ENCODE data around the gene DDO. TPM values are rescaled to one million over a fixed set of nuclear protein-coding genes. Genes with fewer than 3 reads are reported as not detected.

The DDO gene
- total and polyA plus RNA-seq, 2 of the 4 experiments (the other 2 are of a cell fraction), result 0.15 to 0.18 TPM

- Histone ChIP-seq H2AK5ac (ENCODE audit: low read depth, low read length) (no peak overlapping the region), H4K91ac (ENCODE audit: insufficient read depth, low read depth, low read length) (no peak overlapping the region), H3K4me2 (ENCODE audit: low read depth, low read length) (no peak overlapping the region), H2BK120ac (ENCODE audit: low read depth, low read length) (no peak overlapping the region), H2AK9ac (replicated peaks; ENCODE audit: low read depth, low read length, poor library complexity) (no peak overlapping the region), H2BK5ac (ENCODE audit: low read depth, low read length, poor library complexity, severe bottlenecking) (no peak overlapping the region), H4K8ac (ENCODE audit: low read depth in 2 of 2, low read length in 2 of 2) (no peak overlapping the region), H4K5ac (ENCODE audit: low read depth, low read length) (no peak overlapping the region), H3K4me3 (ENCODE audit: insufficient read depth, low read depth, low read length) (no peak overlapping the region), H2BK15ac (ENCODE audit: low read depth, low read length) (no peak overlapping the region), H3K9ac (ENCODE audit: low read depth, low read length) (no peak overlapping the region), H3K27ac (ENCODE audit: insufficient read depth, low read length) (no peak overlapping the region), H3K79me1 (ENCODE audit: low read depth in 1 of 2, low read length in 2 of 2) (no peaks in the 10 kb centered on the region), H3K14ac (replicated peaks; ENCODE audit: low read depth, low read length) (no peak overlapping the region), H3K9me1 (ENCODE audit: insufficient read depth, low read length) (no peaks in the 10 kb centered on the region), H3K9me3 (ENCODE audit: control insufficient read depth, insufficient read depth, low read length) (no peaks in the 10 kb centered on the region), H3K4ac (ENCODE audit: low read depth, low read length) (no peak overlapping the region), H3K18ac (ENCODE audit: low read depth, low read length) (no peak overlapping the region), H3K23ac (ENCODE audit: low read depth, low read length) (no peak overlapping the region), H2AFZ (replicated peaks; ENCODE audit: low read length, poor library complexity) (no peak overlapping the region), H3K36me3 (ENCODE audit: control insufficient read depth, insufficient read depth, low read length) (no peaks in the 10 kb centered on the region), H3K56ac (ENCODE audit: extremely low read depth, insufficient read depth, low read length) (no peak overlapping the region), H2BK20ac (ENCODE audit: low read depth, low read length) (no peak overlapping the region), H4K20me1 (ENCODE audit: insufficient read depth, low read length) (no peaks in the 10 kb centered on the region), H3K4me1 (ENCODE audit: control insufficient read depth, insufficient read depth, low read length) (no peaks in the 10 kb centered on the region), H3K27me3 (ENCODE audit: control insufficient read depth, insufficient read depth, low read length) (peaks cover 39% of the 10 kb centered on the region)
- no peak for ATAC-seq (ENCODE audit: low read depth)
- WGBS, 2 experiments (ENCODE audit: extremely low coverage in 2 of 2, insufficient read length in 1 of 2), result 100% methylated on average over 1 of the region's 2 CpGs; no CpG with 5 or more reads in 1 of the 2 experiments
- BruUV-seq (replicated peaks), result no TSS peak
- POLR2A ChIA-PET (ENCODE audit: unreplicated experiment), result interaction anchor here (0.7 kb wide), 1 partner anchor 47 kb away, joined by 3 read pairs; no protein-coding TSS in a partner anchor
- TF ChIP-seq ELK1 (IDR thresholded peaks at IDR 0.05; ENCODE audit: borderline replicate concordance, low read depth, low read length) (no peak), MXI1 (IDR thresholded peaks at IDR 0.05; ENCODE audit: borderline replicate concordance, low read depth, low read length) (no peak), CHD1 (IDR thresholded peaks at IDR 0.05; ENCODE audit: low read depth, low read length) (no peak), RAD21 (IDR thresholded peaks at IDR 0.05; ENCODE audit: low read length) (no peak), CEBPB (IDR thresholded peaks at IDR 0.05; ENCODE audit: low read depth, low read length) (no peak), NFE2L2 (IDR thresholded peaks at IDR 0.05; ENCODE audit: low read depth, low read length) (no peak), POLR2A (IDR thresholded peaks at IDR 0.05; ENCODE audit: low read depth, low read length) (no peak), USF2 (IDR thresholded peaks at IDR 0.05; ENCODE audit: low read depth, low read length) (no peak)
- CTCF ChIA-PET, result no interaction called here
- DNase-seq, result no peak
- intact Hi-C loops (cut with micrococcal nuclease), result no loop called here
- in situ Hi-C loops (cut with MboI; ENCODE audit: low sequenced_read_pairs), result no loop called here
- dilution Hi-C loops (cut with HindIII; ENCODE audit: low sequenced_read_pairs, unreplicated experiment), result no loop called here
Measured at GRCh38 chr6:110368284-110368683, 47.1 kb downstream of the DDO start.
